Measurements from ENCODE around the gene C15orf39.

Gene C15orf39

GRCh38 chr15:75181780-75182179 lies 19.9 kb upstream of the C15orf39 start:
- TF ChIP-seq POLR2A (IDR thresholded peaks at IDR 0.05; ENCODE audit: low read depth, low read length), result no peak
- FAIRE-seq (no peak), DNase-seq (ENCODE audit: insufficient read length, low spot score) (no peak)

DNA sequence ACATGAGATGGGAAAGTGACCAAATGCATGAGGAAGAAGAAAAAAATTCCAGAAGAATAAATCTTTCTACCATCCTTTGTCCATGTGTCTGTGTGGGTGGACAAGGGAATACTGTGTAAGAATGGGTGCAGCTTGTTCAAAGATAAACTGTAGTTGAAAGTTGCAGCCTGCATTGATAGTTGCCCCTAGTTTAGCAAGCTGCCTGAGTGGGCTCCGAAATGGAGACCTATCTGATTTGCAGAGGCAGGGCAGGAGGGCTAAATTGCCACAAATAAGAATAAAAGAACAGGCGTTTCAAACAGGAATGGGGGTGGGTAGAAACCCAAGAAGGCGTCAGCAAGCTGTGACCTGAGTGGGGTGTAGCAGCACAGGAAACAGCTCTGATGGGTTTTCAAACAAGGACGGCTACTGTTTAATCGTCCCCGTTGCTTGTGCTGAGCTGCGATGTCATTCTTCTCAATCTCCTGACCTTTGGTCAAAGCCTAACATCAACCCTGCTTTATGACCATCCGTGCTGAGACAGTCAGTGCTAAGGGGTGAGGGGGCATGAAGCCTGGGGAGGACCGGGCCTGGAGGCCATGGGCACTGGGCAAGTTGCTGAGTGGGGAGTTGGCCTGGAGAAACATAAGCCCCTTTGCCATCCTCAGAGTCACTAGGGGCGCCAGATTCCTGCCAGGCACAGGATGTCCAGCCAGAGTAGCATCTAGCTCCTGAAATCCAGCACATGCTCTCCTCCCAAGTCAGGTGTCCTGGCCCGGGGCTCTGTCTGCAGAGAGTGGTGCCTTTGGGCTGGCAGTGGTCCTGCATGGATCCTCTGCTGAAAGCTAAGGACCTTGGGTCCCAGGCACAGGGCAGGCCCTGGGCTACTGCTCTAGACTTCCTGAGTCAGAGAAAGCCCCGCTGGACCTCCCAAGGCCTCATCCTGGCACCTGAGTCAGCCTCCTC lies 19.2 kb upstream of the C15orf39 start:
- DNase-seq (ENCODE audit: insufficient read length, low spot score), result no peak
- no peak for TF ChIP-seq POLR2A (IDR thresholded peaks at IDR 0.05; ENCODE audit: low read depth, low read length)
- FAIRE-seq, result no peak

- DNase-seq (ENCODE audit: insufficient read length, low spot score) (no peak), FAIRE-seq (no peak)
- TF ChIP-seq POLR2A (IDR thresholded peaks at IDR 0.05; ENCODE audit: low read depth, low read length), result no peak
Measured at GRCh38 chr15:75185271-75186029, 16.2 kb upstream of the C15orf39 start.

DNA sequence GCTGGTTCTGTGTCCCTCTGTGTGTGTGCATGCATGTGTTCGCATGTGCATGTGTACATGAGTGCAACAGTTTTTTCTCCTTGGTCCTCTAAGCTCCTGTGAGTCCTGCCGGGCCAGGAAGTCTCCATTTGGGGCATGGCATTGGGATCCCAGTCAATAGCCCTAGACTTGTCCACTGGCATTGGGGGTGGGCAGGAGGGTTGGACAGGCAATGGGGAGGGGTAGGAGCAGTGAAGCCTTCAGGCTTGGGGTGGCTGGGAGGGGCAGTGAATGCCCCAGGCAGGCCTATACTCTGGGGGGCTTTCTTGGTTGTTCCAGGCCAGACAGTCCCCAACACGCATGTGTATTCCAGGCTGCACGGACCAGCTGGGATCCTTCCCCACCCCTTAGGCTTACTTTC lies 15.6 kb upstream of the C15orf39 start:
- DNase-seq (ENCODE audit: insufficient read length, low spot score) (no peak), FAIRE-seq (no peak)
- no peak for TF ChIP-seq POLR2A (IDR thresholded peaks at IDR 0.05; ENCODE audit: low read depth, low read length)

DNA sequence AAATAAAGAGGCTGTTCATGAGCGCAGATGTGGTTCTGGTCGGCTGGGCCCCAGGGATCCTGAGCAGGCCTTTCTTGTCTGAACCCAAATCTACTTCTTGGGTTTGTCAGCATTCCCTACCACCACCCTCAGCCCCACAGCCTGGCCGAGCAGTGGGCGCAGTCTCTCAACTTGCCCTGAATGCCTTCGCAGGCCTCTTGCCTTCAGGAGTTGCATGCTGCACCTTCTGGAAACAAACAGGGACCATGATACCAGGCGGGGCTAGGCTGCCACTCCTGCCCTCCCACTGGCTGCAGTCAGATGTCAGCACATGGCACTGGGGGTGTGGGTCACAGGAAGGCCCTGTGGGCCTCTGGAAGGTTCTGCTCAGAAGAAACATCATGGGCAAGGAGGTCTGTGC lies 13.2 kb upstream of the C15orf39 start:
- FAIRE-seq, result no peak
- TF ChIP-seq POLR2A (IDR thresholded peaks at IDR 0.05; ENCODE audit: low read depth, low read length), result no peak
- DNase-seq (ENCODE audit: insufficient read length, low spot score), result no peak

DNA sequence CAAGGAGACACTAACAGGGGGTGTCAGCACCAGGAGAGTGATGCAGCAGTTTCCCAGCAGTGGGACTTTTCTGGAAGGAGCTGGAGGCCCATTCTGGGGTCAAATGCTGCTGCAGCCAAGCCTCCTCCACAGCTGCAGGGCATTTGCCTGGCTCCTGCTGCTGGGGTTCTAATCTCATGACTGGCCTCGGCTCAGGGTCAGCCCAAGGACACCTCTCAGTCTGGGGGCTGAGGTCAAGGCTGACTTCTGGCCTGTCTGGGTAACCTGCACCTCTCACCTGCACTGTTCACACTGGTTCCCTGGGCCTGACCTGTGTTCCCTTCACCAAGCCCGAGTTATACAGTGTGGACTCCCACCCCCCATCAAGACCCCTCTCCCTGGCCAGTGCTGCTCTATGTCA lies 10.4 kb upstream of the C15orf39 start:
- no peak for TF ChIP-seq POLR2A (IDR thresholded peaks at IDR 0.05; ENCODE audit: low read depth, low read length)
- FAIRE-seq (no peak), DNase-seq (ENCODE audit: insufficient read length, low spot score) (no peak)

- TF ChIP-seq POLR2A (IDR thresholded peaks at IDR 0.05; ENCODE audit: low read depth, low read length), result no peak
- FAIRE-seq, result no peak
- DNase-seq (ENCODE audit: insufficient read length, low spot score), result no peak
Measured at GRCh38 chr15:75192307-75192706, 9.4 kb upstream of the C15orf39 start.

- TF ChIP-seq POLR2A (IDR thresholded peaks at IDR 0.05; ENCODE audit: low read depth, low read length), result no peak
- no peak for DNase-seq (ENCODE audit: insufficient read length, low spot score)
- no peak for FAIRE-seq
Measured at GRCh38 chr15:75193272-75193671, 8.4 kb upstream of the C15orf39 start.

GRCh38 chr15:75193976-75194375 lies 7.7 kb upstream of the C15orf39 start:
- no peak for FAIRE-seq
- DNase-seq (ENCODE audit: insufficient read length, low spot score), result no peak
- no peak for TF ChIP-seq POLR2A (IDR thresholded peaks at IDR 0.05; ENCODE audit: low read depth, low read length)

DNA sequence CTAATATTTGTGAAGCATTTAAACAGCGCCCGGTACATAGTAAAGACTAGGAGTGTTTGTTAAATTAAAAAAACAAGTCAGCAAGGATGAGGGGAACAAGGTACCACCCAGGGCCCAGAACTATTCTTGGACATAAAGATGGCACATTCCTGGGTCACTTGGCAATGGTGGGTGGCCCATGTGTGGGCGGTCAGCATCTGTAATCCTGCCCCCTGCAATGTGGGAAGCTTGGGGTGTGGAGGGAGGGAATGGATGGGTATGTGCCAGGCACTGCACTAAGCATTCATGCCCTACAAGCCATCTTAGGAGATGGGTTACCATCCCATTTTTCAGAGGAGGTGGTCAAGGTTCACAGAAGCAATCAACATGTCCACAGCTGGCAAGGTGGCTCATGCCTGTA lies 7.3 kb upstream of the C15orf39 start:
- DNase-seq (ENCODE audit: insufficient read length, low spot score) (no peak), FAIRE-seq (no peak)
- TF ChIP-seq POLR2A (IDR thresholded peaks at IDR 0.05; ENCODE audit: low read depth, low read length), result no peak

DNA sequence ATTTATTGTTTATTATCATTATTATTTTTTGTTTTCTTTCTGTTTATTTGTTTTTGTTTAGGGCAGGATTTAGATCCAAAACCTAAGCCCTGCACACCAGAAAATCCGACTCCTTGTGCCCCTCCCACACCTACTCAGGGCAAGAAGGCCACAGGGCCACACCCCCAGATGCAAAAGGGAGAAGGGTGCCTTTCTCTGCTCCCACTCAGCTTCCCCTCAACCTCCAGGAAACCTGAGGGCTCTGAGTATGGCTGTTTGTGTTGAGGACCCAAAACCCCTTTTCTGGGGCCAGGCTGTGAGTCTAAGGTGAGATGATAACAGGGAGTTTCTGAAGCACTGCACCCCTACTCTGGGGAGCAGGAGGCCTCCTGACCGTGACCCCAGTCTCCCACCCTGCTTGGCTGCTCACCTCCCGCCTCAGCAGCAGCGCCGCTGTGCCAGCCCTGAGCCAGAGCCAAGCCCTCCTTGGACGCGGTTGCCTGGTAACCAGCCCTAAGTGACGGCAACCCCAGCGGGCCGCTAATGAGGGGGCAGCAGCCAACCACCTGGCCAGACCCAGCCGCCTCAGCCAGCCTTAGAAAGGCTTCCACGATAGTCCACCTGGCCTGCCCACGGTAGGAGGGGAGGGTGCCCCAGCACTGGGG lies 6.4 kb upstream of the C15orf39 start:
- FAIRE-seq, result no peak
- no peak for TF ChIP-seq POLR2A (IDR thresholded peaks at IDR 0.05; ENCODE audit: low read depth, low read length)
- no peak for DNase-seq (ENCODE audit: insufficient read length, low spot score)

- FAIRE-seq (no peak), DNase-seq (ENCODE audit: insufficient read length, low spot score) (no peak)
- TF ChIP-seq POLR2A (IDR thresholded peaks at IDR 0.05; ENCODE audit: low read depth, low read length), result no peak
Measured at GRCh38 chr15:75195766-75196241, 5.9 kb upstream of the C15orf39 start.

- no peak for TF ChIP-seq POLR2A (IDR thresholded peaks at IDR 0.05; ENCODE audit: low read depth, low read length)
- FAIRE-seq, result no peak
- no peak for DNase-seq (ENCODE audit: insufficient read length, low spot score)
Measured at GRCh38 chr15:75197062-75197630, 4.5 kb upstream of the C15orf39 start.
